Measurements from ENCODE around the gene GIT2. TPM values are rescaled to one million over a fixed set of nuclear protein-coding genes. Genes with fewer than 3 reads are reported as not detected.

GIT2 gene
- total RNA-seq, 1 experiment from 2014 or later = 21.7 TPM

DNA sequence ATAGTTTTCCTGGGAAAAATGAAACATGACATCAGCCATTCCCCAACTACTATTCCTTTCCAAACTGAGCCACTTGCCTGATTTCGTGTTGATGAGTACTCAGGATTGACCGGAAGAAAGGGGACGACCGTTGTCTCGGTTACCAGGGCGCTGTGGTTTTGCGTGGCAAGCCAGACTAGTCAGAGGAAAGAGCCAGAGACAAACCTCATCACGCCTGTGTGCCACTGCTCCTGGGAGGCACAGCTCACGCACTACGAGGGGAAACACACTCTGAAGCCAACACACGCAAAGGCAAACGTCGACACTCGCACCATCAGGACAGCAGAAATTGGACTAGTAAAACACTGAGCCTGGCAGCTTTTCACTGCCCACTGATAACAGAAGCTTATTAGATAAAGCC, 35.0 kb downstream of the GIT2 start:
- TF ChIP-seq GABPB1 (CRISPR knock-in tag; IDR thresholded peaks at IDR 0.05) (no peak), GRHL2 (CRISPR knock-in tag; IDR thresholded peaks at IDR 0.05; ENCODE audit: insufficient replicate concordance, severe bottlenecking) (no peak), TEAD1 (CRISPR knock-in tag; IDR thresholded peaks at IDR 0.05) (no peak), MXD4 (CRISPR knock-in tag; IDR thresholded peaks at IDR 0.05; ENCODE audit: borderline replicate concordance) (no peak), ZNF671 (CRISPR knock-in tag; IDR thresholded peaks at IDR 0.05) (no peak), ZNF232 (CRISPR knock-in tag; IDR thresholded peaks at IDR 0.05) (no peak), ZNF219 (CRISPR knock-in tag; IDR thresholded peaks at IDR 0.05; ENCODE audit: borderline replicate concordance) (no peak), HMGA2 (CRISPR knock-in tag; IDR thresholded peaks at IDR 0.05) (no peak), MYBL2 (CRISPR knock-in tag; IDR thresholded peaks at IDR 0.05) (no peak)
- TF ChIP-seq, protein P1, sequence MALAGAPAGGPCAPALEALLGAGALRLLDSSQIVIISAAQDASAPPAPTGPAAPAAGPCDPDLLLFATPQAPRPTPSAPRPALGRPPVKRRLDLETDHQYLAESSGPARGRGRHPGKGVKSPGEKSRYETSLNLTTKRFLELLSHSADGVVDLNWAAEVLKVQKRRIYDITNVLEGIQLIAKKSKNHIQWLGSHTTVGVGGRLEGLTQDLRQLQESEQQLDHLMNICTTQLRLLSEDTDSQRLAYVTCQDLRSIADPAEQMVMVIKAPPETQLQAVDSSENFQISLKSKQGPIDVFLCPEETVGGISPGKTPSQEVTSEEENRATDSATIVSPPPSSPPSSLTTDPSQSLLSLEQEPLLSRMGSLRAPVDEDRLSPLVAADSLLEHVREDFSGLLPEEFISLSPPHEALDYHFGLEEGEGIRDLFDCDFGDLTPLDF (CRISPR knock-in tag; IDR thresholded peaks at IDR 0.05) = no peak
- TF ChIP-seq, protein P2, sequence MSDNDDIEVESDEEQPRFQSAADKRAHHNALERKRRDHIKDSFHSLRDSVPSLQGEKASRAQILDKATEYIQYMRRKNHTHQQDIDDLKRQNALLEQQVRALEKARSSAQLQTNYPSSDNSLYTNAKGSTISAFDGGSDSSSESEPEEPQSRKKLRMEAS (CRISPR knock-in tag; IDR thresholded peaks at IDR 0.05) = no peak
- TF ChIP-seq, protein P3, sequence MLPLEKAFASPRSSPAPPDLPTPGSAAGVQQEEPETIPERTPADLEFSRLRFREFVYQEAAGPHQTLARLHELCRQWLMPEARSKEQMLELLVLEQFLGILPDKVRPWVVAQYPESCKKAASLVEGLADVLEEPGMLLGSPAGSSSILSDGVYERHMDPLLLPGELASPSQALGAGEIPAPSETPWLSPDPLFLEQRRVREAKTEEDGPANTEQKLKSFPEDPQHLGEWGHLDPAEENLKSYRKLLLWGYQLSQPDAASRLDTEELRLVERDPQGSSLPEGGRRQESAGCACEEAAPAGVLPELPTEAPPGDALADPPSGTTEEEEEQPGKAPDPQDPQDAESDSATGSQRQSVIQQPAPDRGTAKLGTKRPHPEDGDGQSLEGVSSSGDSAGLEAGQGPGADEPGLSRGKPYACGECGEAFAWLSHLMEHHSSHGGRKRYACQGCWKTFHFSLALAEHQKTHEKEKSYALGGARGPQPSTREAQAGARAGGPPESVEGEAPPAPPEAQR (CRISPR knock-in tag; IDR thresholded peaks at IDR 0.05) = no peak
- POLR2A ChIA-PET = no interaction called here
- Mint-ChIP-seq H3K9me3 (no peaks in the 10 kb centered on the region), H3K27me3 (ENCODE audit: low read depth) (no peaks in the 10 kb centered on the region), H3K36me3 (peaks cover 32% of the 10 kb centered on the region), H3K4me3 (no peak overlapping the region), H3K4me1 (no peaks in the 10 kb centered on the region), H3K27ac (no peak overlapping the region)
- DNase-seq (ENCODE audit: low spot score) (no peak), ATAC-seq (no peak)
- CTCF ChIA-PET = interaction anchor here (1.1 to 1.5 kb wide), 2 partner anchors 50 to 108 kb away, joined by 3 read pairs; no protein-coding TSS in a partner anchor

DNA sequence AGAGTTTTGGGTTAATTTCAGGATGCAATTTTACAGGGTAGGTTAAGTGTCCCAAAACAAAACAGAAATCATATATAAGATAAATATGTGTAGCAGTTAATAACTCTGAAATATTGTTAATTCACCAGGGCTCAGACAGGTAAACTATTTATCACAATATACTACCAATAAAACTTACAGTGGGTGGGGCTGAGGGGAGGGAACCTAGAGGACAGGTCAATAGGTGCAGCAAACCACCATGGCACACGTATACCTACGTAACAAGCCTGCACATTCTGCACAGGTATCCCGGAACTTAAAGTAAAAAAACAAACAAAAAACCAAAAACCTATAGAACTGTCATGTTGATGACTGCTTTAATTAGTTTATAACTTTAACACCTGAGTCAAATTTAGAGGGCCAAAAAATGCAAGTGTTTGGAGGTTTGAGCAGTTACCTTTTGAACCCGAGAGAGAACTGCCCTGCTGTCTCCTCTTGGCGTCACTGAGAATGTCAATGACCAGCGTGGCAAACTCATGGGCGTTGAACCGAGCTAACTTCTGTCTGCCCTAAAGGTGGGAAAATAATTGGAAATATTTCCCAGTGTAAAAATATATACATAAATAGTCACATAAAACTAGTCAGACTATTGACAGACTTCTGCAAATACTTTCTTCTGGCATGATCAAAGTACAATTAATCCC, 36.6 kb downstream of the GIT2 start:
- DNase-seq (ENCODE audit: low spot score) (no peak), ATAC-seq (no peak)
- no peaks in the 10 kb centered on the region for H3K27me3 Mint-ChIP-seq (ENCODE audit: low read depth)
- no peaks in the 10 kb centered on the region for H3K4me1 Mint-ChIP-seq
- TF ChIP-seq TEAD4 (CRISPR knock-in tag; IDR thresholded peaks at IDR 0.05) (no peak), HMGA2 (CRISPR knock-in tag; IDR thresholded peaks at IDR 0.05) (no peak), TP53 (CRISPR knock-in tag; IDR thresholded peaks at IDR 0.05) (no peak), SMAD4 (CRISPR knock-in tag; IDR thresholded peaks at IDR 0.05) (no peak), CREB1 (CRISPR knock-in tag; IDR thresholded peaks at IDR 0.05) (no peak), MXD4 (CRISPR knock-in tag; IDR thresholded peaks at IDR 0.05; ENCODE audit: borderline replicate concordance) (no peak)
- TF ChIP-seq, protein P4, sequence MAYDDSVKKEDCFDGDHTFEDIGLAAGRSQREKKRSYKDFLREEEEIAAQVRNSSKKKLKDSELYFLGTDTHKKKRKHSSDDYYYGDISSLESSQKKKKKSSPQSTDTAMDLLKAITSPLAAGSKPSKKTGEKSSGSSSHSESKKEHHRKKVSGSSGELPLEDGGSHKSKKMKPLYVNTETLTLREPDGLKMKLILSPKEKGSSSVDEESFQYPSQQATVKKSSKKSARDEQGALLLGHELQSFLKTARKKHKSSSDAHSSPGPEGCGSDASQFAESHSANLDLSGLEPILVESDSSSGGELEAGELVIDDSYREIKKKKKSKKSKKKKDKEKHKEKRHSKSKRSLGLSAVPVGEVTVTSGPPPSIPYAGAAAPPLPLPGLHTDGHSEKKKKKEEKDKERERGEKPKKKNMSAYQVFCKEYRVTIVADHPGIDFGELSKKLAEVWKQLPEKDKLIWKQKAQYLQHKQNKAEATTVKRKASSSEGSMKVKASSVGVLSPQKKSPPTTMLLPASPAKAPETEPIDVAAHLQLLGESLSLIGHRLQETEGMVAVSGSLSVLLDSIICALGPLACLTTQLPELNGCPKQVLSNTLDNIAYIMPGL (CRISPR knock-in tag; IDR thresholded peaks at IDR 0.05) = no peak
- TF ChIP-seq, protein P5, sequence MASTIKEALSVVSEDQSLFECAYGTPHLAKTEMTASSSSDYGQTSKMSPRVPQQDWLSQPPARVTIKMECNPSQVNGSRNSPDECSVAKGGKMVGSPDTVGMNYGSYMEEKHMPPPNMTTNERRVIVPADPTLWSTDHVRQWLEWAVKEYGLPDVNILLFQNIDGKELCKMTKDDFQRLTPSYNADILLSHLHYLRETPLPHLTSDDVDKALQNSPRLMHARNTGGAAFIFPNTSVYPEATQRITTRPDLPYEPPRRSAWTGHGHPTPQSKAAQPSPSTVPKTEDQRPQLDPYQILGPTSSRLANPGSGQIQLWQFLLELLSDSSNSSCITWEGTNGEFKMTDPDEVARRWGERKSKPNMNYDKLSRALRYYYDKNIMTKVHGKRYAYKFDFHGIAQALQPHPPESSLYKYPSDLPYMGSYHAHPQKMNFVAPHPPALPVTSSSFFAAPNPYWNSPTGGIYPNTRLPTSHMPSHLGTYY (CRISPR knock-in tag; IDR thresholded peaks at IDR 0.05) = no peak
- H3K9me3 Mint-ChIP-seq = no peaks in the 10 kb centered on the region
- no peak overlapping the region for H3K27ac Mint-ChIP-seq
- ChIA-PET POLR2A (interaction anchor here (0.7 kb wide), 1 partner anchor 199 kb away, joined by 3 read pairs; no protein-coding TSS in a partner anchor), CTCF (interaction anchor here (1.5 kb wide), 1 partner anchor 106 kb away, joined by 3 read pairs; no protein-coding TSS in a partner anchor)
- no peak overlapping the region for H3K4me3 Mint-ChIP-seq
- H3K36me3 Mint-ChIP-seq = peaks cover 29% of the 10 kb centered on the region

Measured in WTC11 (cell line).